Right lung (tissue), 5 donors: ENCODE results near the gene PRPH2. TPM values are rescaled to one million over a fixed set of nuclear protein-coding genes. Genes with fewer than 3 reads are reported as not detected.
"Not testable (repeated sequence)": the region's sequence is repeated elsewhere in the genome, so short reads cannot be mapped to it uniquely, and the experiment has no call there.

ENCODE experiments used
- DNase-seq, 2 donors: peaks; one replicate each; pipeline ENCODE4 v3.0.0-alpha.2; 2013
- polyA plus RNA-seq, 5 donors: library from polyadenylated mRNA; unstranded; fragments of 120-200 nt; gene quantifications; one replicate each; pipeline versions ENCODE4 v1.2.1 to v1.2.3, GENCODE V29; 2013; ENCODE audit warnings: inconsistent platforms in 1 of 5, low replicate concordance in 1 of 5; ENCODE audit not compliant: insufficient read length in 5 of 5, insufficient read depth in 1 of 5

Gene PRPH2
- polyA plus RNA-seq, 5 donors: 2.5 to 6.1 (median 5.0) TPM

DNA sequence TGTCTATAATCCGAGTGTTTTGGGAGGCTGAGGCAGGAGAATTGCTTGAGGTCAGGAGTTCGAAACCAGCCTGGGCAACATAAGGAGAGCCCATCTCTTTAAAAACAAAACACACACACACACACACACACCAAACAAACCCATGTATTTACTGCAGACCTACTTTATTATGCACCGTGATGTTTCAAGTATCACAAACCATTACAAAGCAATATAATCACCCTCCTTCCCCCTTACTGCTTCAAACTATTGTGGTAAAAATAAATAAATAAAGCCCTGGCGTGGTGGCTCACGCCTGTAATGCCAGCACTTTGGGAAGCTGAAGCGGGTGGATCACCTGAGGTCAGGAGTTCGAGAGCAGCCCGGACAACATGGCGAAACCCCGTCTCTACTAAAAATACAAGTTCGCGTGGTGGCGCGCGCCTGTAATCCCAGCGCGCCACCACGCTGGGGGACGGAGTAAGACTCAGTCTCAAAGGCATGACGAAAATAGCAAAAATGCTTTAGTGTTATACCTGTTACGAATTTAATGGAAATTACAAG lies 22.0 kb upstream of the PRPH2 start:
- DNase-seq: no peak

DNA sequence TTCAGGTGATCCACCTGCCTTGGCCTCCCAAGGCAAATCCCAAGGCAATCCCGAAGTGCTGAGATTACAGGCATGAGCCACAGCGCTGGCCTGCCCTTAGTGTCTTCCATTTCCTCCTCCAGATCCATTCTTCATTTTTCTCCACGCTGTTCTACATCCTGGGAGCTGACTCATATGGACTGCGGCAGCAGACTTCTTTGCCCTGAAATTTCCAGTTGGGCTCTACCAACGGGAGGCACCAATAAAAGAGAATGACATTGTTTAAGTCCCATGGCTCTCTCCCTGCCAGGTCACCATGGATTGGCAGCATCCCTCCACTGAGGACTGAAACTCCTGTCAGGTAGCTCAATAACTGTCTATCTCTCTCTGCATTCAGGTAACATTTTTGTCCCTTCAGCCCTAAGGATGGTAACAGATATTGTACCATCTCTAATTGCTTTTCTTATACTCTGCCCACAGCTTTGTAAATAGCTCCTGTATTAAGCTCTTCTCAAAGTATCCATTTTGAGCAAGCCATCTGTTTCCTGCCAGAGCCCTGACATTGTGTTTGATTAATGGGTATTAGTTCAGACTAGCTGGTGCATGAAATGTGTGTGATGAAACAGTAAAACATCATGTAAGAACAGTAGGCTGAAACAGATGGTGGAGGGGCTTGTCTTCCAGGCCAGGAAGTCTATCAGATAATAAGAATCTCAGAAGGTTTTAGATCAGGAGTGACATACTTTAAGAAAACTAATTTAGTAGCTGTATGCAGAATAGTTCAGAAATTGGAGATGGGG lies 19.9 kb upstream of the PRPH2 start:
- DNase-seq: no peak

DNA sequence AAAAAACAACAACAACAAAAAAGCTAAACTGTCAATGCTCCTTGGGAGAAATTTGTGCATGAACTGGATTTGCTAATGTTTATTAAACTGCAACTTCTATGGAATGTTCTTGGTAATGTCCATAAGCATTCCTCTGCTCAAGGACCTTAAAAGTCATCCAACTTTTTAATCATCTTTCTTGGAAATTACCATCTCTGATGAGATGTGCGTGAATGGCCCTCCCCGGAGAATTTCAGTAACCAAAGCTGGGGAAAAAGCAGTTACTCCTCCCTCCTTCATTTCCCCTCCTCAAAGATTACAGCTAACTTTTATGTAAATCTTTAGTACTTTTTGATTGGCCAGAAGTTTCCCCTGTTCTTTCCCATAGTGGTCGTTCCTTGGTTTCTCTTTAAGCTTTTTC lies 18.3 kb upstream of the PRPH2 start:
- no peak for DNase-seq

DNA sequence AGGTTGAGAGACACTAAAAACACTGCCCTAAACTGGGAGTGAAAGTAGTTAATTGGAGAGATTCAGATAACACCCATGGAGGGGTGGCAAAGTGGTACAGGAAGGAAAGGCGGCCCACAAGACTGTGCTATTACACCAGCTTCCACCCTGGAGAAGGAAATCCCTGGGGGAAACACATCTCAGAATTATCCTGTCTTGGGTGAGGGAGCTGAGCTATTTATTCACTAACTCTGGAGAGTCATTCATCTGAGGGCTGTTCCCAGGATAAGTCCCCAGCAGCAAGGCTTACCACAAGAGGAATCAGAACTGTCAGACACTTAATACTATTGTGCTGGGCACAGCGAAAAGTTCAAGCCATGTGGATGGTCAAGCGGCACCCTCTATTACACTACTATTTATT lies 13.6 kb upstream of the PRPH2 start:
- DNase-seq: no peak

DNA sequence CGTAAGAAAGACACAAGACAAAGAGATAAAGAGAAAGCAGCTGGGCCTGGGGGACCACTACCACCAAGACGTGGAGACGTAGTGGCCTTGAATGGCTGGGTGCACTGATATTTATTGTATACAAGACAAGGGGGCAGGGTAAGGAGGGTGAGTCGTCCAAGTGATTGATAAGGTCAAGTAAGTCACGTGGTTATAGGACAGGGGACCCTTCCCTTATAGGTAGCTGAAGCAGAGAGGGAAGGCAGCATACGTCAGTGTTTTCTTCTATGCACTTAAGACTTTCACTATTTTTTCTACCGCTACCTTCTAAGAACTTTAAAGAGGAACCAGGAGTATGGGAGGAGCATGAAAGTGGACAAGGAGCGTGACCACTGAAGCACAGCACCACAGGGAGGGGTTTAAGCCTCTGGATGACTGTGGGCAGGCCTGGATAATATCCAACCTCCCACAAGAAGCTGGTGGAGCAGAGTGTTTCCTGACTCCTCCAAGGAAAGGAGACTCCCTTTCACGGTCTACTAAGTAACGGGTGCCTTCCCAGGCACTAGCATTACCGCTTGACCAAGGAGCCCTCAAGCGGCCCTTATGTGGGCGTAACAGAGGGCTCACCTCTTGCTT lies 11.6 kb upstream of the PRPH2 start:
- DNase-seq: not testable (repeated sequence)

DNA sequence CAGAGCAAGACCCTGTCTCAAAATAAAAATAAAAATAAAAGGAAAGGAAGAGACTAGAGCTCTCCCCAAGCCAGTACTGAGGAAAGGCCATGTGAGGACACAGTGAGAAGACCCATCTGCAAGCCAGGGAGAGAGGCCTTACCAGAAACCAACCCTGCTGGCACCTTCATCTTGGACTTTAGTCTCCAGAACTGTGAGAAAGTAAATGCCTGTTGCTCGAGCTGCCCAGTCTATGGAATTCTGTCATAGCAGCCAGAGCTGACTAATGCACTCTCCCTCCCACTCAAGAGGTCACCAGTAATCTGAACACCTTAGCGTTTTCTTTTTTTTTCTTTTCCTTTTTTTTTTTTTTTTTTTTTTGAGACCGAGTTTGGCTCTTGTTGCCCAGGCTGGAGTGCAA lies 7.3 kb upstream of the PRPH2 start:
- no peak for DNase-seq

DNA sequence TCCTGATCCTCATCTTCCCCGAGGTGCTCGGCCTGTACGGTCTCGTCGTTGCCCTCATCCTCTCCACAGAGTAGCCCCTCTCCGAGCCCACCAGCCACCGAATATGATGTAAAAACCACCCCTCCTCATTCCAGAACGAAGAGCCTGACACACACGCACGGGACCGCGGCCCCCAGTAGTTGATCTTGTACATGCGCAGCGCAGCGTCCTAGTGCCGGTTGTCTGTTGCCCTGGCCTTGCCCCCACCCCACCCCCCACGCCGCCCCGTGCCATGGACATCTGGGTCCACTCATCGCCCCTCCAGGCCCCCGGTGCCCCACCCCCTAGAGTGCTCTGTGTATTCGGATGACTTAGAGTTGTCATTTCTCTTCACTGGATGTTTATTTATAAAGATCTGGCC lies 5.2 kb upstream of the PRPH2 start:
- no peak for DNase-seq

DNA sequence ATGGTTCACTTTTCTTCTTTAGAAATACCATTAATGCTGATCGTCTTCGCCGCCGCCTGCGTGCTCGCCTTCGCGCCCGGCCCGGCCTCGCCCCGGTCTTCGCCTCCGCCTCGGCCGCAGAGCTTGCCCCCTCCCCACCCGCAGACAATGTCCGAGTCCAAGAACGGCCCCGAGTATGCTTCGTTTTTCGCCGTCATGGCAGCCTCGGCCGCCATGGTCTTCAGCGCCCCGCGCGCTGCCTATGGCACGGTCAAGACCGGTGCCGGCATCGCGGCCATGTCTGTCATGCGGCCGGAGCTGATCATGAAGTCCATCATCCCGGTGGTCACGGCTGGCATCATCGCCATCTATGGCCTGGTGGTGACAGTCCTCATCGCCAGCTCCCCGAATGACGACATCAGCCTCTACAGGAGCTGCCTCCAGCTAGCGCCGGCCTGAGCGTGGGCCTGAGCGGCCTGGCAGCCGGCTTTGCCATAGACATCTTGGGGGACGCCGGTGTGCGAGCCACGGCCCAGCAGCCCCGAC lies 4.8 kb upstream of the PRPH2 start:
- peak; percentile 41 to 58 for DNase-seq

DNA sequence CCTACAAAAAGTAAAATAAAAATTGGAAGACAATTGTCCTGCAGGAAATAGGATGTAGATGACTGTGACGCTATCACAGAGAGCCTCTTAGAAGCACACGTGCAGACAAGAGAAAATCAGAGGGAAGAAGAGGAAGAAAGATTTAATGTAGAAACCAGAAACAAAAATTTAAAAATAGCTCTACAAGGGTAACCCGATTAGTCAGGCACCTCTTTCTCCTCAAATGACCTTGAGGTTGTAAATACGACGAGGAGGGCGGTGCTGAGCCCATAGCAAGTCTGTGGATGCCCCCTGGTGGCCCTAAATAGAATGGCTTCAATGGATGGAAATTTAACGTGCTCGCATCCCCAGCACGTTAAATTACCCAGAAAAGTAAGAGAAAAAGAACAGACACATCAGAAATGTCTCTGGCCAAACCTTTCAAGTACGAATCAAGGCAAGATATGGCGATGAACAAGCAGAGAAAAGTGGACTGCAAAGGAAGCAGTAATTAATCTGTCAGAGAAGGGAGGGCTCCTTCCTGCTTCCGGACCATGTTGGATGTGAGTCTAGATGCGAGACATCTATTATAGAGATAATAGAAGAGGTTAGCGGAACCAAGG lies 4.2 kb upstream of the PRPH2 start:
- DNase-seq: peak; percentile 80 to 82

DNA sequence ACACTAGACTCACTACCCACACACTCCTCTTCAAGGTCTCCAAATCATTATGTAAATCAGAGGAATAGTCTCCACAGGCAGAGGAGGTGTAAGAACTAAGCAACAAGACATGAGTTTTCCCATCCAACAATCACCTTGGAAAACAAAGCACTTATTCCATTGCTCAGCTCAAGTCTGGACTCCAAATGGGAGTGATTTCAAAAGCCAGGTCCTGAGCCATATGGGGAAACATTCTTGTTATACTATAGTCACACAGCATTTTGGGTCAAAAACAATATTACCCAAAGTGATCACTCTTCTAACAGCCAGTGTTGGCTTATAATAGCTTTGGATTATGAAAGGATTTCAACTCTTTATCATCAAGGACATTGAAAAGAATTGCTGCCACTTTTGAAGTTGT lies 3.6 kb upstream of the PRPH2 start:
- DNase-seq: no peak

DNA sequence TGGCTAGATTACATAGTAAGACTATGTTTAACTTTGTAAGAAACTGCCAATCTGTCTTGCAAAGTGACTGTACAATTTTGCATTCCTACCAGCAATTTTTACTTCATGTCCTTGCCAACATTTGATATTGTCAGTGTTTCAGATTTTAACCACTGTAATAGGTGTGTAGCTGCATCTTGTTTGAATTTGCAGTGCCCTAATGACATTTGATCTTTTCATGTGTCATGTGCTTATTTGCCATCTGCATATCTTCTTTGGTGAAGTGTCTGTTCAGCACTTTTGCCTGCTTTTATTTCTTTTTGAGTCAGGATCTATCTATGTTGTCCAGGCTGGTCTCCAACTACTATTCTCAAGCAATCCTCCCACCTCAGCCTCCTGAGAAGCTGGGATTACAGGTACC lies 2.4 kb upstream of the PRPH2 start:
- DNase-seq: no peak

DNA sequence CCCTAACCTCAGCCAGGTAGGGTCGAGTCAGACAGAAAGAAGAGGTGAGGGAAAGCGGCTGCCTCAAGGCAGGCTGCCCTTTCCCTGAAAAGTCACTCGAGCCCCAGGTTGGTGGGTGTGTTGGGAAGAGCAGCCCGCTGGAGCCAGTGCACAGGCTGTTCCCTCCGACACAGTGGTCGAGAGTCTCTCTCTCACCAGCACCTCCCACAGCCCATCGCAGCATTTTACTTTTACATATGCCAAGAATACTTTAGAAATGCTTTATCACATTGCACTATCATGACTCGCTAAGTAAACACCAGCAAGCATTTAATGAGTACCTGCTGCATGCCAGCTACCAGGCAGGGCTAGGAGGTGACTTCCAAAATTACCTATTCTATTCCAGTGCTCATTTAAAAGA lies 1.7 kb downstream of the PRPH2 start:
- DNase-seq: no peak

DNA sequence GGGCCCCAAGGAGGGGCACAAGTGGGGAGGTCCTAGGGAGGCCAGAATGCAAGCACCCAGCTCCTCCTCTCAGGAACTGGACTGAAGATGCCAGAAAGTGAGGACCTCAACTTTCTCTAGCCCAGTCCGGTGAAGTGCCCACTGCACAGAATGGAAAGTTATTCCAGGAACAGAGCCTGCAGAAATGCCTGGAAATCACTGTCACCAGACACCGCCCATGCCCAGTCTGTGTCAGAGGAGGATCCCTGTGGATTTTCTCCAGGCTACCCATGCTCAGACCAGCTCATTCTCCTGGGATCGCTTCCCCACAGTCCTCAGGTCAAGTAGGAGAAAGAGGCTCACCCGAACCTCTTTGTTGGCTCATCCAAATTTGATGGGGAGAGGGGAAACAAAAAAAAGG lies 6.5 kb downstream of the PRPH2 start:
- no peak for DNase-seq

DNA sequence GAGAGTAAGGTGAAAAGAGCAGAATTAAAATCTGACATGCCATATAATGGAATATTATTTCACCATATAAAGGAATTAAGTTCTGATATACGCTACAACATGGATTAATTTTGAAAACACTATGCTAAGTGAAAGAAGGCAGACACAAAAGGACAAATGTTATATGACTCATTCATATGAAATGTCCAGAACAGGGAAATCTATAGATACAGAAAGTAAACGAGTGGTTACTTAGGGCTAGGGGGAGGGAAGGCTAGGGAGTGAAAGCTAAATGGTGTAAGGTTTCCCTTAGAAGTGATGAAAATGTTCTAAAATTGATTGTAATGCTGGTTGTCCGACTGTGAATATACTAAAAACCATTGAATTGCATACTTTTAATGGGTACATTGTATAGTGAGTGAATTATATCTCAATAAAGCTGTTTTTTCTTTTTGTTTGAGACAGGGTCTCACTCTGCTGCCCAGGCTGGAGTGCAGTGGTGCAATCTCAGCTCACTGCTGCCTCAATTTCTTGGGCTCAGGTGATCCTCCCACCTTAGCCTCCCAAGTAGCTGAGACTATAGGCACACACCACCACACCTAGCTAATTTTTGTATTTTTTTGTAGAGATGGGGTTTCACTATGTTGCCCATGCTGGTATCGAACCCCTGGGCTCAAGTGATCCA lies 8.2 kb downstream of the PRPH2 start:
- DNase-seq: no peak

DNA sequence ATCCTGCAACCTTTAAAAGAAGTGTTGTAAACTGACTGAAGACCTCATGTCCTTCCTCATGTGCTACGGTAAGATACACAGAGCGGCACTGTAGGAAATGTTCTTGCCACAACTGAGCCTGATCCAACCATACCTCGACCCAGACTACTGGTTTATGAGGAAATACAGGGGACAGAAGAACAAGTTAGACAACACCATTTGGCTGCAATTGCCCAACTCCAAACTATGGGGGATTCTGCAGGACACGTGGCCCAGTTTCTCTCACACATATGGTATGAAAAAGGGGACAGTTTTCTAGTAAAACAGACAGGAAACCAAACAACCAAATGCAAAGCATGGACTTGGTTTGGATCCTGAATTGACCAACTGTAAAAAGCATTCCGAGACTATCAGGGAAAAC lies 10.5 kb downstream of the PRPH2 start:
- DNase-seq: no peak

DNA sequence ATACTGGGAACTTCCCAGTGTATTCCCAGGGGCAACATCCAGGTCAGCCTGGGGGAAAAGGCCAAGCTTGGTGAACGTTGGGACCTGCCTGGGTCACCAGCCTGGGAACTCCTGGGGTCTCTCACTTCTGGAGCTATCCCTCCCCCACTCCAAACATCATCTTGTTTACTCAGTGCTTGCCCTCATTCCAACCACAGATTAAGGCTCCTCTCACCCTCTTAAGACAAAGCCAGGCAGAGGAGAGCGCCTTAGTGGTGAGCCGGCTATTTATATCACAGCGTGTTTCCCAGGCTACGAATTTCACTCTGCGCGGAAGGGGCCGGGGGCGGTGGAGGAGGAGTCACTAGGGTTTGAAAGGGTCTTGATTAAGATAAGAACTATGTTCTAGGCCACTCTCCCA lies 12.1 kb downstream of the PRPH2 start:
- DNase-seq: peak; percentile 24 to 38

DNA sequence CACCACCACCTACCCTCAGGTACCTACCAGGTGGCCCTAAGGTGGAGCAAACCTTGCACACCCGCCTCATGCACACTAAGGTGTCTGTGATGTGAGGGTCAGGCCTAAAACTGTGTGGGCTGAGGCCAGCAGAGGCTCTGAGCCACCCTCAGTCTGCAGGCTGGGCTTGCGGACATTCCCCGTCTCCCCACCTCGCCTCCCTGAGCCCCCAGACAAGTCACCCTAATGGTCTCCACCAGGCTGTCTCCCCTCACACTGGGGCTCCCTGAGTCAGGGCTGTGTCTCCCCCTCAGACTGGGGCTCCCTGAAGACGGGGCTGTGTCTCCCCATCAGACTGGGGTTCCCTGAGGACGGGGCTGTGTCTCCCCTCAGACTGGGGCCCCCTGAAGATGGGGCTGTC lies 12.5 kb downstream of the PRPH2 start:
- no peak for DNase-seq

DNA sequence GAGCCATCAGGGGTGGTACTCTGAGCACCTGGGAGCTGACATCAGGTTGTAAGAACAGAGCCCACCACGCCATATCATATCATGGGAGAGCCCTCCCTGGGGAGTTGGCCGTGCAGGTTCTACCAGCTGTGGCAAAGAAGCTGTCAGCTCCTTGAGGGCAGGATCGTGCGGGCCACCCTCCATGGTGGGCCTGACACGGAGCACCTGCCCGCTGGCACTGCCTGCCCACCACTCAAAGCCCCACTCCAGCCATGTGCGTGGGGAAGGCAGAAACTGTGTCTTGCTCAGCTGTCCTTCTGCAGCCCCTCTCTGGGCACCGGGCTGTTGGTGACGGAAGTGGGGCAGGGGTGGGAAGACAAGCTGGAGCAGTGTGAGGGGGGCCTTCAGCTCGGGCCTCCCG lies 14.3 kb downstream of the PRPH2 start:
- DNase-seq: no peak

DNA sequence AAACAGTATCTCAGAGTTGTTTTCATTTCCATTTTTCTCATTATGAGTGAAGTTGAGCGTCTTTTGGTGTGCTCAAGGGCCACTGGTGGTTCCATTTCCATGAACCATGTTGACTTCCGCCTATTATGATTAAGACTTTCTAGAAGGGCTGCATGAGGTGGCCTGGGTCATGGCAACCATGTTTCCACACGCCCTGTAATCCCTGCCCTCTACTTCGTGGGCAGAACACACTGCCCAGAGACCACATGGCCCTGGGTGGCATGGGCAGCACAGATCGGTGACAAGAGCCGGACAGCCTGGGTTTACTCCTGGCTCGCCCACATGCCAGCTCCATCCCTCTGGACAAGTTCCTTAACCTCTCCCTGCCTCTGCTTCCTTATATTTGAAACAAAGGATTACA lies 14.8 kb downstream of the PRPH2 start:
- DNase-seq: no peak

DNA sequence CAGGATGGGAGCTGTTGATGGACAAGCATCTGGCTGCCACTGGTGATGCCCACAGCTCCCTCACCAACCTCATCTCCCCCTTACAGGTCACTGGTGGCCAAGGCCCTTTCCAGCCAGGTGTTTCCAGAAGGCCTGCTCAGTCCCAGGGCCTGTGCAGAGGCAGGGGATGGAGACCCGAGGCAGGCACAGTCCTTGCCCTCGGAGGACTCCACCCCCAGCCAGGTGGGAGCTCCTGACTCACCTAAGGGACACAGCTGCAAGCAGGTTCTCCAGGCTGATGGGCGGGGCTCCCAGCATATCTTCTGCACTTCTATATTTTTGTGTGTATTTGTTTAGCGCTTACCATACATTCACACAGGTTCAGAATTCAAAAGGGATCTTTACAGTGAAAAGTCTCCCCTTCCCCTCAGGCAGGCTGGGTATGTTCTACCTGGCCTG lies 17.4 kb downstream of the PRPH2 start:
- no peak for DNase-seq

DNA sequence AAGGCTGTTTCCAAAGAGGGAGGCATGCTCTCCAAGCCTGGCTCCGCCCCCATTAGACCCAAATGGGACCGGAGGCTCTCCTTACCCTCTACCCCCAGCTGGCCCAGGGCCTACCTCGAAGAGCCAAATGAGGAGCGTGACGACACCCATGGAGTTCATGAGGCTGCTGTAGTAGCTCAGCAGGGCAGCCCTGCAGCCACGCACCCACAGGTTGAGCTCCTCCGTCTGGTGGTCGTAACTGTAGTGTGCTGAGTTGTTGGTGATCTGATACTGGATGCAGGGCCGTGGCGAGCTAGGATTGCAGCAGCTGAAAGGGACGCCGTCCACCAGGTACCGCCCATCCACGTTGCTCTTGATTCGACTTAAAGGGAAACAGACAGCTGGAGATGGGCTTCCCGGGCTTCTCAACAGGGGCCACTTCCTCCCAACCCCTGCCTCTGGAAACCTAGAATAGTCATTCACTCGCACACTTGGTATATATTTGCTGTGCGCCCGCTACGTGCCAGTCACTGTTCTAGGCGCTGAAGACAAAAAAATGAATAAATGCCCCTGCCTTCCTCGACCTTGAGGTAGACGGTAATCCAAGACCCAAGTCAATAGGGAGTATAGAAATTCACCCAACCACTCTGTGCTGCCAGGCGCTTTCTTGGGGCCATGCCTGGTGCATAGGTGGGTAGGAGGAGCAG lies 18.0 kb downstream of the PRPH2 start:
- peak in 1 of 2 donors; percentile 28 for DNase-seq

DNA sequence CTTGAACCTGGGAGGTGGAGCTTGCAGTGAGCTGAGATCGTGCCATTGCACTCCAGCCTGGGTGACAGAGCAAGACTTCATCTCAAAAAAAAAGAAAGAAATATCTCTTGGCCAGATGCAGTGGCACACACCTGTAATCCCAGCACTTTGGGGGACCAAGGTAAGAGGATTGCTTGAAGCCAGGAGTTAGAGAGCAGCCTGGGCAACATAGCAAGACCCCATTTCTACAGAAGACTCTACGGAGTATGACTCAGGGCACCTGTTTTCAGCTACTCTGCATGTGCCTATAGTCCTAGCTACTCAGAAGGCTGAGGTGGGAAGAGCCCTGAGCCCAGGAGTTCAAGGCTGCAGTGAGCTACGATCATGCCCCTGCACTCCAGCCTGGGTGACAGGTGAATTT lies 19.6 kb downstream of the PRPH2 start:
- DNase-seq: not testable (repeated sequence)
